Nephron progenitor cell (in vitro differentiated cells): ENCODE data around the gene OR2V2.
A peak's percentile ranks its signal among the peaks of the same experiment; 100 is the strongest.
"Not testable (repeated sequence)": the region's sequence is repeated elsewhere in the genome, so short reads cannot be mapped to it uniquely, and the experiment has no call there.

Source experiments
- DNase-seq: peaks from one replicate; pipeline ENCODE4 v3.0.0; 2021
- H3K27ac Mint-ChIP-seq: 2 replicates; pipeline ENCODE4 v1.8.0; 2021; ENCODE audit warnings: mild to moderate bottlenecking, moderate library complexity, mixed read lengths
- H3K27me3 Mint-ChIP-seq: 2 replicates; pipeline ENCODE4 v1.8.0; 2021; ENCODE audit warnings: mild to moderate bottlenecking, low read depth, mixed read lengths; ENCODE audit not compliant: poor library complexity
- H3K36me3 Mint-ChIP-seq: 2 replicates; pipeline ENCODE4 v1.8.0; 2021; ENCODE audit warnings: low read depth, mixed read lengths
- H3K4me1 Mint-ChIP-seq: 2 replicates; pipeline ENCODE4 v1.8.0; 2021; ENCODE audit warnings: mixed read lengths
- H3K4me3 Mint-ChIP-seq: 2 replicates; pipeline ENCODE4 v1.8.0; 2021; ENCODE audit warnings: mild to moderate bottlenecking, moderate library complexity, mixed read lengths
- H3K9me3 Mint-ChIP-seq: 2 replicates; pipeline ENCODE4 v1.8.0; 2021; ENCODE audit warnings: mild to moderate bottlenecking, moderate library complexity, mixed read lengths
- CTCF ChIP-seq: fragments of 200-600 bp; sonication (generic); IDR thresholded peaks from 2 replicates; pipeline ENCODE4 v1.5.0; 2021; ENCODE audit warnings: antibody characterized with exemption

Gene OR2V2

GRCh38 chr5:181146927-181147636 is at the start of gene OR2V2:
Gene OR2V2, plus strand, starts transcription at chr5:181147586. Its CDS starts 7,357 bp downstream, at chr5:181154943.
- H3K36me3 Mint-ChIP-seq, H3K4me3 Mint-ChIP-seq, DNase-seq, H3K4me1 Mint-ChIP-seq, H3K27ac Mint-ChIP-seq: not testable (repeated sequence)
- Mint-ChIP-seq H3K9me3 (peaks cover 40% of the 10 kb centered on the region), H3K27me3 (peaks cover 27% of the 10 kb centered on the region)

- not testable (repeated sequence) for H3K36me3 Mint-ChIP-seq, DNase-seq, H3K27ac Mint-ChIP-seq, H3K4me3 Mint-ChIP-seq, H3K4me1 Mint-ChIP-seq, H3K9me3 Mint-ChIP-seq
- H3K27me3 Mint-ChIP-seq = peaks cover 43% of the 10 kb centered on the region
Measured at GRCh38 chr5:181097759-181098491, 49.5 kb upstream of the OR2V2 start.

GRCh38 chr5:181098762-181099601 is 48.4 kb upstream of the OR2V2 start:
- Mint-ChIP-seq H3K9me3 (peaks cover 12% of the 10 kb centered on the region), H3K4me1 (peaks cover 1% of the 10 kb centered on the region), H3K4me3 (peak overlapping the region; percentile 54), H3K36me3 (no peaks in the 10 kb centered on the region), H3K27me3 (peaks cover 41% of the 10 kb centered on the region), H3K27ac (no peak overlapping the region)
- no peak for TF ChIP-seq CTCF
- DNase-seq = no peak

- no peak for TF ChIP-seq CTCF
- Mint-ChIP-seq H3K9me3 (peaks cover 17% of the 10 kb centered on the region), H3K27me3 (peaks cover 43% of the 10 kb centered on the region), H3K4me1 (peaks cover 8% of the 10 kb centered on the region), H3K27ac (no peak overlapping the region), H3K36me3 (no peaks in the 10 kb centered on the region), H3K4me3 (peak overlapping the region; percentile 37)
- DNase-seq = no peak
Measured at GRCh38 chr5:181099602-181100086, 47.7 kb upstream of the OR2V2 start.

- DNase-seq = peak; percentile 57
Measured at GRCh38 chr5:181100121-181100875, 47.1 kb upstream of the OR2V2 start.

GRCh38 chr5:181101030-181101641 is 46.2 kb upstream of the OR2V2 start:
- Mint-ChIP-seq H3K9me3 (peaks cover 20% of the 10 kb centered on the region), H3K27me3 (peaks cover 50% of the 10 kb centered on the region), H3K4me1 (peaks cover 14% of the 10 kb centered on the region)
- H3K27ac Mint-ChIP-seq, H3K36me3 Mint-ChIP-seq, H3K4me3 Mint-ChIP-seq: not testable (repeated sequence)
- DNase-seq = peak; percentile 51

More at GRCh38 chr5:181100121-181100875, 47.1 kb upstream of the OR2V2 start:
- Mint-ChIP-seq H3K9me3 (peaks cover 17% of the 10 kb centered on the region), H3K4me1 (peaks cover 8% of the 10 kb centered on the region), H3K36me3 (no peaks in the 10 kb centered on the region), H3K27ac (no peak overlapping the region), H3K27me3 (peaks cover 43% of the 10 kb centered on the region), H3K4me3 (peak overlapping the region; percentile 66)
- no peak for TF ChIP-seq CTCF

- not testable (repeated sequence) for H3K36me3 Mint-ChIP-seq, H3K4me3 Mint-ChIP-seq, H3K27ac Mint-ChIP-seq, DNase-seq
- H3K4me1 Mint-ChIP-seq = peaks cover 14% of the 10 kb centered on the region
- H3K27me3 Mint-ChIP-seq = peaks cover 58% of the 10 kb centered on the region
- H3K9me3 Mint-ChIP-seq = peaks cover 20% of the 10 kb centered on the region
Measured at GRCh38 chr5:181101930-181102674, 45.3 kb upstream of the OR2V2 start.

GRCh38 chr5:181104259-181104568 is 43.2 kb upstream of the OR2V2 start:
- Mint-ChIP-seq H3K9me3 (peaks cover 20% of the 10 kb centered on the region), H3K27me3 (peaks cover 64% of the 10 kb centered on the region), H3K4me1 (peaks cover 15% of the 10 kb centered on the region), H3K4me3 (peak overlapping the region; percentile 79)
- not testable (repeated sequence) for DNase-seq, H3K36me3 Mint-ChIP-seq, H3K27ac Mint-ChIP-seq

GRCh38 chr5:181104606-181105390 is 42.6 kb upstream of the OR2V2 start:
- H3K27me3 Mint-ChIP-seq = peaks cover 58% of the 10 kb centered on the region
- H3K27ac Mint-ChIP-seq, H3K36me3 Mint-ChIP-seq, DNase-seq: not testable (repeated sequence)
- peak overlapping the region; percentile 79 for H3K4me3 Mint-ChIP-seq
- H3K4me1 Mint-ChIP-seq = peaks cover 18% of the 10 kb centered on the region
- H3K9me3 Mint-ChIP-seq = peaks cover 16% of the 10 kb centered on the region
